GM06990 (cell line): ENCODE measurements around the gene DOLPP1.

Source experiments
- DNase-seq: peaks from one replicate; pipeline ENCODE4 v3.0.0-alpha.2; 2011; ENCODE audit not compliant: insufficient read length; ENCODE audit errors: extremely low read depth
- H3K27me3 ChIP-seq: replicated peaks from 2 replicates; pipeline ENCODE4 v1.6.0; 2011; ENCODE audit warnings: low read length; ENCODE audit not compliant: control insufficient read depth, insufficient read depth
- H3K36me3 ChIP-seq: 2 replicates; pipeline ENCODE4 v1.5.1; 2011; ENCODE audit warnings: low read length; ENCODE audit not compliant: control insufficient read depth, insufficient read depth
- H3K4me3 ChIP-seq: replicated peaks from 2 replicates; pipeline ENCODE4 v1.5.1; 2011; ENCODE audit warnings: low read depth, mild to moderate bottlenecking, control low read depth, low read length
- CTCF ChIP-seq: IDR thresholded peaks from 2 replicates; pipeline ENCODE4 v1.5.1; 2011; ENCODE audit warnings: low read length, control low read depth, mild to moderate bottlenecking, inconsistent platforms; ENCODE audit not compliant: insufficient read depth, poor library complexity, severe bottlenecking

The DOLPP1 gene

GRCh38 chr9:129138476-129139232, 57.7 kb downstream of the DOLPP1 start:
- Histone ChIP-seq H3K4me3 (no peak overlapping the region), H3K36me3 (peaks cover 20% of the 10 kb centered on the region), H3K27me3 (no peaks in the 10 kb centered on the region)
- no peak for DNase-seq
- no peak for TF ChIP-seq CTCF

- Histone ChIP-seq H3K4me3 (peak overlapping the region; percentile 52), H3K27me3 (no peaks in the 10 kb centered on the region), H3K36me3 (peaks cover 22% of the 10 kb centered on the region)
- TF ChIP-seq CTCF, result peak; percentile 84
- peak; percentile 76 for DNase-seq
Measured at GRCh38 chr9:129139233-129139992, 58.5 kb downstream of the DOLPP1 start.

GRCh38 chr9:129139993-129140396, 59.1 kb downstream of the DOLPP1 start:
- no peak for TF ChIP-seq CTCF
- no peaks in the 10 kb centered on the region for H3K27me3 ChIP-seq
- H3K36me3 ChIP-seq, result peaks cover 22% of the 10 kb centered on the region
- DNase-seq, result peak; percentile 85
- H3K4me3 ChIP-seq, result peak overlapping the region; percentile 52
